Osteoblast (primary cell): ENCODE data around the gene NTM. TPM values are rescaled to one million over a fixed set of nuclear protein-coding genes. Genes with fewer than 3 reads are reported as not detected.

Experiments used
- DNase-seq: peaks from one replicate; pipeline ENCODE4 v3.0.0; 2011; ENCODE audit warnings: low spot score, mixed read lengths; ENCODE audit not compliant: insufficient read length; ENCODE audit errors: missing footprints
- H2AFZ ChIP-seq: 2 replicates; pipeline ENCODE4 v1.6.0; 2011; ENCODE audit warnings: mild to moderate bottlenecking, low read length
- H3K27ac ChIP-seq: 2 replicates; pipeline ENCODE4 v1.5.1; 2011; ENCODE audit warnings: mild to moderate bottlenecking, low read depth, low read length, moderate library complexity
- H3K27me3 ChIP-seq: 2 replicates; pipeline ENCODE4 v1.6.0; 2012; ENCODE audit warnings: mild to moderate bottlenecking, control low read depth, inconsistent platforms, low read length, moderate library complexity; ENCODE audit not compliant: insufficient read depth
- H3K36me3 ChIP-seq: 2 replicates; pipeline ENCODE4 v1.5.1; 2011; ENCODE audit warnings: mild to moderate bottlenecking, low read length, control low read depth, moderate library complexity; ENCODE audit not compliant: insufficient read depth
- H3K4me1 ChIP-seq: 2 replicates; pipeline ENCODE4 v1.5.1; 2011; ENCODE audit warnings: mild to moderate bottlenecking, low read length, control low read depth, moderate library complexity; ENCODE audit not compliant: insufficient read depth
- H3K4me2 ChIP-seq: 2 replicates; pipeline ENCODE4 v1.6.0; 2011; ENCODE audit warnings: mild to moderate bottlenecking, low read length; ENCODE audit not compliant: insufficient read depth
- H3K4me3 ChIP-seq: fragments of 200-600 bp; sonication (generic); 3 replicates; pipeline ENCODE4 v1.5.1; 2012; ENCODE audit warnings: mild to moderate bottlenecking, low read length, inconsistent platforms; ENCODE audit not compliant: insufficient read depth
- H3K79me2 ChIP-seq: 2 replicates; pipeline ENCODE4 v1.6.0; 2012; ENCODE audit warnings: mild to moderate bottlenecking, low read length, control low read depth, inconsistent platforms; ENCODE audit not compliant: insufficient read depth
- H3K9me3 ChIP-seq: 2 replicates; pipeline ENCODE4 v1.5.1; 2011; ENCODE audit warnings: low read depth, low read length, control low read depth
- H4K20me1 ChIP-seq: 2 replicates; pipeline ENCODE4 v1.6.0; 2012; ENCODE audit warnings: mild to moderate bottlenecking, low read length, control low read depth; ENCODE audit not compliant: insufficient read depth
- total RNA-seq: library from RNA; depleted of rRNA; stranded (reverse); fragments of >200 nt; gene quantifications from 2 replicates; pipeline ENCODE4 v1.2.3, GENCODE V29; 2012
- TF ChIP-seq, protein P1 (sequence below): IDR thresholded peaks from 2 replicates; pipeline ENCODE4 v1.5.1; 2011; ENCODE audit warnings: mild to moderate bottlenecking, low read depth, low read length, moderate library complexity; ENCODE audit errors: extremely low read depth

Gene NTM
- total RNA-seq, 1 donor, result 48.1 TPM

GRCh38 chr11:131737357-131737756, 366.9 kb downstream of the NTM start:
- DNase-seq, result no peak
- Histone ChIP-seq H3K79me2 (no peaks in the 10 kb centered on the region), H3K27ac (no peak overlapping the region), H3K27me3 (peaks cover 6% of the 10 kb centered on the region), H2AFZ (peak overlapping the region; percentile 6), H4K20me1 (no peaks in the 10 kb centered on the region), H3K4me1 (peaks cover 15% of the 10 kb centered on the region), H3K9me3 (no peaks in the 10 kb centered on the region), H3K36me3 (no peaks in the 10 kb centered on the region), H3K4me2 (peak overlapping the region; percentile 54), H3K4me3 (no peak overlapping the region)
- TF ChIP-seq, protein P1, sequence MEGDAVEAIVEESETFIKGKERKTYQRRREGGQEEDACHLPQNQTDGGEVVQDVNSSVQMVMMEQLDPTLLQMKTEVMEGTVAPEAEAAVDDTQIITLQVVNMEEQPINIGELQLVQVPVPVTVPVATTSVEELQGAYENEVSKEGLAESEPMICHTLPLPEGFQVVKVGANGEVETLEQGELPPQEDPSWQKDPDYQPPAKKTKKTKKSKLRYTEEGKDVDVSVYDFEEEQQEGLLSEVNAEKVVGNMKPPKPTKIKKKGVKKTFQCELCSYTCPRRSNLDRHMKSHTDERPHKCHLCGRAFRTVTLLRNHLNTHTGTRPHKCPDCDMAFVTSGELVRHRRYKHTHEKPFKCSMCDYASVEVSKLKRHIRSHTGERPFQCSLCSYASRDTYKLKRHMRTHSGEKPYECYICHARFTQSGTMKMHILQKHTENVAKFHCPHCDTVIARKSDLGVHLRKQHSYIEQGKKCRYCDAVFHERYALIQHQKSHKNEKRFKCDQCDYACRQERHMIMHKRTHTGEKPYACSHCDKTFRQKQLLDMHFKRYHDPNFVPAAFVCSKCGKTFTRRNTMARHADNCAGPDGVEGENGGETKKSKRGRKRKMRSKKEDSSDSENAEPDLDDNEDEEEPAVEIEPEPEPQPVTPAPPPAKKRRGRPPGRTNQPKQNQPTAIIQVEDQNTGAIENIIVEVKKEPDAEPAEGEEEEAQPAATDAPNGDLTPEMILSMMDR, result peak; percentile 45

DNA sequence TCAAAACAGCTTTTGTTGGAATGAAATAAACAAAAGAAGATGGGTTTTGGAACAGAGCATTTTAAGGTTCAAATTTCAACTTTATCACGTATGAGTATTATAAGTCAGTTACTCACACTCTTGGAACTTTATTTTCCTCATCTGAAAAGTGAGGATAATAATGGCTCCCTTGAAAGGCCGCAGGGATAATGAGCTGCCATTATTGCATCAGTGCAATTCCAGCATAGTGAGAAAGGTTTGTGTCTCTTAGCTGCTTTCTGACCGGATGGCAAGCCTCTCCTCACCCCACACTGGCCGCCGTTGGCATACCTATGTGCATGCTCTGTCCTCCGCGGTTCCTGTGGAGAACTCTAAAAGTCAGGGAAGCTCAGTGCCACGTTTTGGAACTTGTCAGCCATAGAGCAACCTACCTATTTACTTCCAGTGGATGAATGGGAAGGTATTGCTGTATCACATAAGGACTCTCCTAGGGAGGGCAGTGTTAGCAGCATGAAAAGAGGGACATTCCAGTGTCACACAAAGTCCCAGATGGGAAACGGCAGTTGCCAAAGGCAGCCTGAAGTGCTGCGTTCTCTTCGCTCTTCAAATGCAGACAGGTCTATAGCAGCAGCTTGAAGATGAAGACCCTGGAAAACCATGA, 368.9 kb downstream of the NTM start:
- peak overlapping the region; percentile 57 for H3K27ac ChIP-seq
- peaks cover 25% of the 10 kb centered on the region for H3K4me1 ChIP-seq
- no peaks in the 10 kb centered on the region for H3K9me3 ChIP-seq
- TF ChIP-seq, protein P1, result no peak
- H3K4me2 ChIP-seq, result no peak overlapping the region
- H3K27me3 ChIP-seq, result peaks cover 3% of the 10 kb centered on the region
- H2AFZ ChIP-seq, result peak overlapping the region; percentile 75
- H3K79me2 ChIP-seq, result no peaks in the 10 kb centered on the region
- no peaks in the 10 kb centered on the region for H4K20me1 ChIP-seq
- no peaks in the 10 kb centered on the region for H3K36me3 ChIP-seq
- no peak for DNase-seq
- H3K4me3 ChIP-seq, result no peak overlapping the region

GRCh38 chr11:131744847-131745246, 374.4 kb downstream of the NTM start:
- Histone ChIP-seq H3K9me3 (no peaks in the 10 kb centered on the region), H3K4me3 (peak overlapping the region; percentile 55), H4K20me1 (no peaks in the 10 kb centered on the region), H3K36me3 (no peaks in the 10 kb centered on the region), H3K4me1 (peaks cover 59% of the 10 kb centered on the region), H3K27me3 (no peaks in the 10 kb centered on the region), H3K27ac (peak overlapping the region; percentile 94), H3K79me2 (no peaks in the 10 kb centered on the region), H3K4me2 (peak overlapping the region; percentile 78), H2AFZ (peak overlapping the region; percentile 15)
- TF ChIP-seq, protein P1, result no peak
- no peak for DNase-seq

DNA sequence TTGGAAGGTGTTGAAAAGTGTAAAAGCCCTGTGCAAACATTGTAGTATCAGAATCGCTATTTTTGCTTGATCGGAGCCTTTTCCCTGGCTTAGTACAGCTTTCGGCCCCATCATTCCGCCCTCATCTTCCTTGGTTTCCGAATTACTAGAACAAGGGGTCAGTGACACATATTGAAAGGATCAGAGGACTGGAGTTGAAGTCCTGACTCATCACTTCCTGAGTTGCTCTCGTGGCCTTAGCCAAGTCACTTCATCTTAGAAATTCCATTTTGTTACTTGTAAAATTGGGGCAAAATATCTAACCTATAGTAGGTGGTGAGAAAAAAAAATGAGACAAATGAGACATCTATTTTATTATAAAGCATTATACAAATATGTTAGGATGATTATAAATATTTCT, 375.0 kb downstream of the NTM start:
- no peaks in the 10 kb centered on the region for H3K79me2 ChIP-seq
- H2AFZ ChIP-seq, result no peak overlapping the region
- no peak for DNase-seq
- H3K4me2 ChIP-seq, result peak overlapping the region; percentile 78
- no peaks in the 10 kb centered on the region for H3K27me3 ChIP-seq
- no peaks in the 10 kb centered on the region for H4K20me1 ChIP-seq
- no peaks in the 10 kb centered on the region for H3K36me3 ChIP-seq
- peak overlapping the region; percentile 94 for H3K27ac ChIP-seq
- peak overlapping the region; percentile 4 for H3K4me3 ChIP-seq
- no peaks in the 10 kb centered on the region for H3K9me3 ChIP-seq
- TF ChIP-seq, protein P1, result no peak
- H3K4me1 ChIP-seq, result peaks cover 64% of the 10 kb centered on the region
